ENCODE measurements around the gene COPS3. TPM values are rescaled to one million over a fixed set of nuclear protein-coding genes. Genes with fewer than 3 reads are reported as not detected.

Gene COPS3
- total RNA-seq, 6 donors from 2014 or later = 22.2 to 58.1 (median 43.1) TPM

Other genes starting within 250 kb of the COPS3 start
- gene MPRIP, start 238.8 kb downstream of the COPS3 start, total RNA-seq = 100 to 1,000 TPM; 201 to 380 (median 285) TPM
- 1 to 10 TPM; 2.3 to 5.0 (median 3.4) TPM for gene PLD6, start 74.9 kb downstream of the COPS3 start, total RNA-seq
- 100 to 1,000 TPM in 4 of 6 donors, 10 to 100 TPM in 2; 62.3 to 420 (median 103) TPM for gene FLCN, start 44.1 kb downstream of the COPS3 start, total RNA-seq
- 1 to 10 TPM; 1.2 to 3.7 (median 1.8) TPM for gene NT5M, start 22.1 kb upstream of the COPS3 start, total RNA-seq
- 10 to 100 TPM in 5 of 6 donors, 1 to 10 TPM in 1; 8.5 to 31.4 (median 13.9) TPM for gene MED9, start 195.8 kb upstream of the COPS3 start, total RNA-seq
- gene RASD1, start 215.1 kb upstream of the COPS3 start, total RNA-seq = 10 to 100 TPM; 28.5 to 68.1 (median 36.5) TPM

All from upper lobe of left lung (tissue), 6 donors.